K562 (cell line): Measurements from ENCODE around the gene GPR42. TPM values are rescaled to one million over a fixed set of nuclear protein-coding genes. Genes with fewer than 3 reads are reported as not detected.

Experiments used
- CCNT2 ChIP-seq: IDR thresholded peaks from 2 replicates; pipeline ENCODE4 v1.6.1; 2011; ENCODE audit warnings: borderline replicate concordance, low read depth, mild to moderate bottlenecking, moderate library complexity, mixed read lengths, low read length; ENCODE audit not compliant: insufficient read length; ENCODE audit errors: extremely low read depth
- ETS1 ChIP-seq: conservative IDR thresholded peaks from 2 replicates; pipeline ENCODE4 v1.6.1; 2011; ENCODE audit warnings: low read depth, mild to moderate bottlenecking, low read length; ENCODE audit not compliant: control insufficient read depth
- HLTF ChIP-seq: fragments of 450-650 bp; IDR thresholded peaks from 2 replicates; pipeline ENCODE4 v1.6.1; 2016
- JUN ChIP-seq, 2 experiments: sonication (generic) in 1 of 2; formaldehyde crosslinking in 1 of 2; IDR thresholded peaks; 2 replicates each; pipeline versions ENCODE4 v1.6.1 to v1.8.0; 2012 to 2022; ENCODE audit warnings: borderline replicate concordance in 2 of 2, mild to moderate bottlenecking in 2 of 2, improper control_type of control experiment in 1 of 2, low read depth in 1 of 2, low read length in 1 of 2, missing genetic modification reagents in 1 of 2
- LCOR ChIP-seq: sonication (generic); formaldehyde crosslinking; IDR thresholded peaks from 2 replicates; pipeline ENCODE4 v1.8.0; 2022; ENCODE audit warnings: mild to moderate bottlenecking, missing genetic modification reagents
- MAX ChIP-seq: sonication (generic); formaldehyde crosslinking; IDR thresholded peaks from 2 replicates; pipeline ENCODE4 v1.9.0; 2022; ENCODE audit warnings: mild to moderate bottlenecking, missing genetic modification reagents
- MCM2 ChIP-seq: fragments of 450-650 bp; IDR thresholded peaks from 2 replicates; pipeline ENCODE4 v1.6.1; 2017; ENCODE audit warnings: low read depth, mild to moderate bottlenecking
- RERE ChIP-seq: sonication (generic); formaldehyde crosslinking; IDR thresholded peaks from 2 replicates; pipeline ENCODE4 v1.8.0; 2023; ENCODE audit warnings: missing genetic modification reagents, mild to moderate bottlenecking, borderline replicate concordance
- SMAD3 ChIP-seq: fragments of 450-650 bp; formaldehyde crosslinking; conservative IDR thresholded peaks from 2 replicates; pipeline ENCODE4 v1.4.0; 2020; ENCODE audit warnings: mild to moderate bottlenecking
- SNIP1 ChIP-seq: fragments of 450-650 bp; IDR thresholded peaks from 2 replicates; pipeline ENCODE4 v1.7.1; 2017; ENCODE audit warnings: low read depth, mild to moderate bottlenecking
- UBTF ChIP-seq, 2 experiments: IDR thresholded peaks; 2 replicates each; pipeline ENCODE4 v1.6.1; 2012; ENCODE audit warnings: improper control_type of control experiment in 2 of 2, low read depth in 2 of 2, low read length in 2 of 2, borderline replicate concordance in 1 of 2
- ZBTB12 ChIP-seq: fragments of 250-450 bp; sonication (Bioruptor Pico); IDR thresholded peaks from 2 replicates; pipeline ENCODE4 v1.4.0; 2020
- ZBTB2 ChIP-seq: fragments of 450-650 bp; IDR thresholded peaks from 2 replicates; pipeline ENCODE4 v1.6.1; 2016; ENCODE audit warnings: antibody characterized with exemption
- polyA plus RNA-seq, 8 experiments: library from polyadenylated mRNA; depleted of rRNA in 4 of 8; stranded (reverse) in 5 of 8; unstranded in 3 of 8; fragments of >200 nt; fragmentation: Nextera tagmentation in 2 of 8; fragmentation: Illumina TruSeq in 1 of 8; extraction: Ambion mirVana in 2 of 8; extraction: Trizol in 1 of 8; gene quantifications; 2 replicates each; pipeline versions ENCODE4 v1.2.1 to v1.2.3, GENCODE V29; 2011 to 2014; ENCODE audit warnings: inconsistent platforms in 1 of 8, missing spikeins in 1 of 8
- total RNA-seq, 7 experiments: library from RNA; depleted of rRNA in 6 of 7; stranded (reverse); fragments of >200 nt in 6 of 7; fragmentation: Illumina TruSeq in 2 of 7; extraction: Trizol in 2 of 7; gene quantifications; 2 replicates each; pipeline versions ENCODE4 v1.2.1 to v1.2.3, GENCODE V29; 2011 to 2021; ENCODE audit warnings: low replicate concordance in 1 of 7

Gene GPR42
- total and polyA plus RNA-seq, 9 of the 15 experiments (the other 6 are each of a cell fraction or from before 2014, with no cell fraction given): not detected

- TF ChIP-seq ZBTB12 (no peak), UBTF (IDR thresholded peaks at IDR 0.05; ENCODE audit: borderline replicate concordance in 1 of 2, low read depth in 2 of 2, low read length in 2 of 2) (no peak), RERE (CRISPR knock-in tag) (no peak), MAX (CRISPR knock-in tag) (0 out of 2 replicates have a peak, but pooled peaks have one; percentile 13), JUN (IDR thresholded peaks at IDR 0.05; ENCODE audit: borderline replicate concordance, low read depth, low read length) (peak; percentile 59; the same call in 1 of the 2 replicates), JUN (CRISPR knock-in tag; IDR thresholded peaks at IDR 0.05; ENCODE audit: borderline replicate concordance) (no peak), SNIP1 (no peak), HLTF (no peak), SMAD3 (CRISPR knock-in tag) (0 out of 2 replicates have a peak, but pooled peaks have one; percentile 49), ETS1 (no peak), ZBTB2 (no peak), MCM2 (no peak), CCNT2 (peak; percentile 64), LCOR (CRISPR knock-in tag) (no peak)
Observed at GRCh38 chr19:35389192-35389861, 18.5 kb downstream of the GPR42 start (continued).
